HG02763 (cell line): ENCODE data around the gene MAPKAP1.

ENCODE experiments used
- ATAC-seq: cut with Tn5 transposase; IDR thresholded peaks from one replicate; pipeline ENCODE4 v1.9.1; 2021; ENCODE audit warnings: mild to moderate bottlenecking, moderate library complexity; ENCODE audit not compliant: unreplicated experiment

The MAPKAP1 gene

DNA sequence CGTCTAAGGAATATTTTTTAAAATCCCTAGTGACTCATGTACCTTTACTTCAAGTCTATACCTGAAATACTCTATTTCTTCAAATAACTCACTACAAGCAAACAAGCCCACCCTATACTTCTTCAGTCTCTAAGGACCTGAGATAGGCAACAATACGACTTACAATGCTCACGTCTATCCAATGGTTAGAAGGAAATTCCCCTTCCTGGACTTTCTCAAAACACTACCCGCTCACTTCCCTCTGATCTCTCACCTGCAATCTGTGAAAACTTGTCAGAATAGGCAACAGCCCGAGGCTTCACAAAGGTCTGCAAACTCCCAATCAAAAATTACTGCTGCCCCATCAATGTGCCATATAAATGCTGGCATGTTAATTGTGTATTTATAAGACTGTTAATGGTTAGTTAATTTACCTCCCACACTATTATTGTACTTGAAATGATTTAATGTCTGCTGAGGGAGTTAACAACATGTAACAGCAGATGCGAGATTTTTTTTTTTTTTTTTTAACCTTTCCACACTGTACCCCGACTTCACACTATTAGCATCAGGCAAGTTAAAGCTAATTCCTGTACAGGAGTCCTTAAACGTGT, 27.3 kb downstream of the MAPKAP1 start:
- no peak for ATAC-seq

DNA sequence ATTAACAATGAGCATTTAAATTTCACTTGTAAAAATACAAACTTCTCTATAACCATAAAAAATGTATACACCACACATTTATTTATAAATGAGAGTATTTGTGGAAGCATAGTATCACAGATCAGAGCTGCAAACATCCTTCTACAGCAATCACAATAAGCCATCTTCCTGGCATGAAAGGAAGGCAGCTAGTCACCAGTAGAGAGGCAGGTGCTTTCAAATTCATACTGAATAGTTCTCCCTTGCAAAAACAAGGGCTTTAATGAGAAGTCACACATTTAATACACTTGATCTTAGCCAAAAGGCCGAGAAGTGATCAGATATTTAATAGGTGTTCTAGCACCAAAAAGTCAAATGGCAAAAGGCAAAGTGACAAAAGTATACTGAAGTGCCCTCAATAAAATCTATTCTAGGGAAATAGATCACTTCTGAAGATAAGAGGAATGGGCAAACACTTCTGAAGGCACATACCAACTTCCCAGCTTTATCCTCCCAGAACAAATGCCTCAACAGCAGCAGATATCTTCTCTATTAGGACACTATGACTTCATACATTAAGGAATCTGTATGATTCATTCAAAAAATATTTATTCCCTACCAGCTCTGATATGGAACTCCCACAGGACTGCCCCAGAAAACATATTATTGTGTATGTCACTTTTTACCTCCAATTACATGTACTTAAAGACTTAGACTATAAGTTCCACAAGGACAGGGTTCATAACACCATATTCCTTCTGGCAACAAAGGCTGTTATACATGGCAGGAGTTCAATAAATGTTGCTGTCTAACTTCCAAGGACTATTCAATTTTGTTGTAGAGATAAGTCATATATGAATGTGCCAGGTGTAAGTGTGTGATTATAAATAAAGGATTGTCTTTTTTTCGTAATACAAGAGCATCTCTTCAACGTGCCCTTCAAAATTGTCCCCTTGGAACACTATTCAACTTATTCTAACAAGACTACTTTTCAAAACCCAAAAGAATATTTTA, 31.7 kb downstream of the MAPKAP1 start:
- no peak for ATAC-seq

DNA sequence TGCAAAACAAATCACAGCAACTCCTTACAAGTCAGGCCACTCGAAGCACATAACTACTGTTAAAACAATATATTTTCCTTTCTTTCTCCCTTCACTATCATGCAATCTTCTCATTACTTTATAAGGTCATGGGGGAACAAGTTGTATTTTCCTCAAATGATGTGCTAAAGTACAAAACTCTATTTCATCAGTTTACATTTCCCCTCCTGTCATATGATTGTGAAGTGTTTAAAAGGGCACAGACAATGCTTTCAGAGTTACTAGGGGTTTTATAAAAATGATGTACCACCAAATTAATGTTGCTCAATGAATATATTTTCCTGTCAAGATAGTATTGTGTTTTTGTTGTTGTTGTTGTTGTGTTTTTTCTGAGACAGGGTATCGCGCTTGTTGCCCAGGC, 34.1 kb downstream of the MAPKAP1 start:
- ATAC-seq = no peak

DNA sequence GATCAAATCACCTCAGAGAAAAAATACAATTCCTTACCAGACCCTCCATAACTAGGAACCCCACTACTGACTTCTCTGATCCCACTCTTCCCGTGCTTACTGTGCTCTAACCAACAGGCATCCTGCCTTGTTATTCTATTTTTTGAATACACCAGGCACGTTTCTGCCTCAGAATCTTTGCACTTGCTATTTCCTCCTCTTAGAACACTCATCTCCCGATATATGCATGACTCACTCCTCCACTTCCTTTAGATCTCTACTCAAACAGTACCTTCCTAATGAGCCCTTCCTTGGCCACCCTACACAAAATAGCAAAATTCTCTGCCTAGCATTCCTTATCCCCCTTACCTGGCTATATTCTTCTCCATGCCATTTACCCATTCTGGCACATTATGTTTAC, 43.9 kb downstream of the MAPKAP1 start:
- ATAC-seq = no peak

DNA sequence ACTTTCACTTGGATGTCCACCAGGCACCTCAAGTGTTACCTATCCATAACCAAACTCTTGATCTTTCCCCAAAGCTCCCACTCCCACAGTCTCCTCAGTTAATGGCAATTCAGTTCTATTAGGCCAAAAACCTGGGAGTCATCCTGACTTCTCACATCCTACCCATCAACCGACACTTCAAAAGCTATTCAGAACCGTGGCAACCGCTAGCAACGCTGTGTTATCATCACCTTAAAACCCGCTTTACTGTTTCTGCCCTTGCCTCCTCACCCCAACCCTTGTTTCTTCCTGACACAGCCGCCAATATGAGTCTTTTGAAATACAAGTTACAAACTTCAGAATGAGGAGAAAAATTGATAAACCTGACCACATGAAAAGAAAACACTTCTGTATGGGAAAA, 46.5 kb downstream of the MAPKAP1 start:
- no peak for ATAC-seq

DNA sequence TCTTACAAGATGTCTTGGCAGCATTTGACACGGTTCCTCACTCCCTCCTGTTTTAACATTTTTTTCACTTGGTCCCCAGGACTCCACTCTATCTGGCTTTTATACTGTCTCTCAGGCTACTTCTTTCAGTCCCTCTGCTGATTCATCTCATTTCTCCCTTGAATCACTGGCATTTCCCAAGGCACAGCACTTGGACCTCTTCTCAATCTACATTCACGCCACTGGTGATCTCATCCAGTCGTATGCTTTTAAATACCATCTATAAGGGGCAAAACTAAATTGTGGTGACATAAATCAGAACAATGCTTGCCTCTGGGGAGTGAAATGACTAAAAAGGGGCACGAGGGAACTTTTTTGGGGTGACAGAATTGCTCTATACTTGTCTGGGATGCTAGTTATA, 47.1 kb downstream of the MAPKAP1 start:
- no peak for ATAC-seq

DNA sequence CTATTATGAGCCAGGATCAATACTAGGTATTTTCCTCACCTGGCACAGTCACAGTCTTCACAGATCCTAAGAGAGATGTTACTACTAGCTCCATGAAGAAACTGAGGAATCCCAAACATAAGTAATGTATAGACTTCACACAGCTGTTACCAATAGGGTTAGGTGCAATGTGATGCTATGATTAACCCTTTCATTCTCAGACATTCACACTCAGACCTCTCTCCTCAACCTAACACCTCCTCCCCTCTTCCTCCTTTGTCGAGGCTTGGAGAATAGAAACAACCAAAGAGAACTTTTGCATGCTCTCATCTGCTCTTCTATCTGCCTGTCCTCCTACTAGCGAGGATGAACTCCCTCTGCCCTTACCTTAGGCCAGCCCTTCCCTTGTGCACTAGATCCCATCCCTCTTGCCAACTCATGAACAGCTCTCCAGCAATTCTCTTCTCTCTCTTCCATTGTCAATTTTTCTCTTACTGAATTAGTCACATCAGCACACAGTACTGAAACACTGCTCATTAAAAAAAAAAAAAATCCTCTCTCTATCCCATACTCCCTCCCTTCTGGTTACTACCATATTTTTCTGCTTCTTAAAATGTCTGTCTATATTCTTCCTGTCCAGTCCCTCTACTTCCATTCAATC, 47.7 kb downstream of the MAPKAP1 start:
- ATAC-seq = no peak

DNA sequence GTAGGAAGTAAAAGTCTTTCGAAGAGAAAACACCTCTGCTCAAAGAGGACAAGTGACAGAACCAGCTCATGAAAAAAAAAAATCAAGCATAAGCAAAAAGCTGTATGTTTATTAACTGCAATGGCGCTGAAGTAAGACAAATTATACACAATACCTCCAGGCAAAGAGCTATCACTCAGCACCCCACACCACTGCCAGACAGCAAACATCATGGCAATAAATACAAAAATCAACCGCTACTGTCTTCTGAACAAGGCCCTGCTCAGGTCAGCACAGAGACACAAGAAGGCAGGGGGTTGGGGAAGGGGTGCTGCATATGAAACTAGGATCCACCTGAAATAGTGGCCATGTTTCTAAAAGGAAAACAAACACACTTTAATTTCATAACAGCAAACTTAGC, 50.4 kb downstream of the MAPKAP1 start:
- ATAC-seq = no peak

DNA sequence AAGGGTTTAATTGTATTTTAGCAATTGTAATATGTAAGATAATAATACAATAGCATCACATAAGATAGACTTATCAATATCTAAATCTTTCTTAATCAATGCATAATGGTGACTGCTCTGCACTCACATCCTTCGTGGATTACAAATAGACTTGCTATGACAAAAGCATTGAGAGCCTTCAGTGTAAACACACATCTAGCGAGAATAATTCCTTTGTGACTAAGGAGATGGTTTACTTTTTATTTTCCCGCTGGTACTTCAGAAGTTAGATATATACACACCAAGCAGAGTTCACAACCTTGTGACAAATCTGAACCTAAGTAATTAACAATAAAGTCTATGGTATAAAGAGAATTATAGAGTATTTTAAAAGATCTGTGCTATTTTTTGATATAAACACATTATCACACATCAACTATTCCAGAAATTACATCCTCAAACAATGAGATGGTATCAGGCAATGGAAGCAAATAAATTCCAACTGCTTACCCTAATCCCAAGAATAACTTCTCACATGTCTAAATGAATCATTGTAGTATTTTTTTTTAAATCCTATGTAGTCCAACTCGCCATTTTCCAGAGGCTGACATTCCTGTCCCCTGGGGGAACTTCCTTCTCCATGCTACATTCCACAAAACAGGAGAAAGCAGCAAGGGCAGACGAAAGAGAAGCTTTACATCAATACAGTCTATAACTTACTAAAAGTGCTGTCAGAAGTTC, 51.2 kb downstream of the MAPKAP1 start:
- ATAC-seq = no peak

DNA sequence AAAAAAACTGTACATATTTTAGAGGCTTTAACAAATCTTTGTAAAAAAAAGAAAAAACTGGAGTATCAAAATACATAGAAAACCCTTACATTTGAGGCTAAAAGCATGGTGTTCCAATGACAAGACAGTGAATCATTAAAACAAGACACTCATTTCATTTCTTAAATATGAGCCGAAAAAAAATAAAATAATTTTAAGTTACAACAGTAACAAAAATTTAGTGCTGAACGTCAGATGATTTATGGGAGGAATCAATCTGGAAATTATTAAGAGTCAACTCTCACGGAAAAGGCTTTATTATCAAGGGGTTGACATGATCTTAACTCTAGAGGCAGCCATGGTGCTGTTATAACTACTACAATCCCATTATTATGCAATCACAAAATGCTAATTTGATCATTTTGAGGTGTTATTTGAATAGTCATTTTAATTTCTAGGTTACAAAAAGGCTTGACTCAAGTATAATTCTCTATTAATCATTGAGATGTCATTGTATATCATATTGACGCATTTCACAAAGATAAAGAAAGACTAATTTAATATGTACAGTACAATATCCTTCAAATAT, 51.9 kb downstream of the MAPKAP1 start:
- no peak for ATAC-seq

DNA sequence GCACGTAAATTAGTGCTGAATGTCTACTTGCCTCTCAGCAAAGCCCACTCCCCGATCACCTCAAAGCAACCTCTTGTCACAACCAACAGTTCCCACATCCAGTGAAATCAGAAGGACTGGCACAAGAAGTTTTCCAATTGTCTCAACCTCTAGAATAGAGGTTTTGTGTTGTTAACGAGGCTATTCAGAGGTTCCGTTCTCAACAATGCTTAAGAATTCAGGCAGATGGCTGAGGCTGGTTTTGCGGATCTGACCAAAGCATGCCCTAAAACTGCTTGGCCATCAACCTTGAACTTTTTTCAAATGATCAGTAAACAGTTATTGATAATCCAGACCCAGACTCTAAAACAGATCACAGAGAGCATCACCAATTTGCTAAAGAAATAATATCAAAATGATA, 52.9 kb downstream of the MAPKAP1 start:
- ATAC-seq = no peak

DNA sequence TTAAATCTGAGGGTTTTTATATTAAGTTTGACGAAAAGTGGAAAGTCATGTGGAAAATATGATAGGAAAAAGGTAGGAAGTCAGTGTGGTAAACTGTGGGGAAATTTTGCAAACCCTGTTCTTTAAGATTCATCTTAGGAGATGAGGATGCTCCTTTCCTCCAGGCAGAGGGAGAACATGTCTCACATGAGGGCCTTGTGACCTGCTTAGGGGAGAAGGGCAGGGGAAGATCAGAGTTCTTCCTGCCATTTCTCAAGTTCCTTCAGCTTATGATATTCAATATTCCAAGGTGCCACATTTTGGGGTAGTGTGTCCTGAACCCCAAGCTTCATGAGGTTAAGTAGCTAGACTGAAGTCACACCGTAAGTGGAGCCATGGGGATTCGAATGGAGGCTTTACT, 53.7 kb downstream of the MAPKAP1 start:
- no peak for ATAC-seq

DNA sequence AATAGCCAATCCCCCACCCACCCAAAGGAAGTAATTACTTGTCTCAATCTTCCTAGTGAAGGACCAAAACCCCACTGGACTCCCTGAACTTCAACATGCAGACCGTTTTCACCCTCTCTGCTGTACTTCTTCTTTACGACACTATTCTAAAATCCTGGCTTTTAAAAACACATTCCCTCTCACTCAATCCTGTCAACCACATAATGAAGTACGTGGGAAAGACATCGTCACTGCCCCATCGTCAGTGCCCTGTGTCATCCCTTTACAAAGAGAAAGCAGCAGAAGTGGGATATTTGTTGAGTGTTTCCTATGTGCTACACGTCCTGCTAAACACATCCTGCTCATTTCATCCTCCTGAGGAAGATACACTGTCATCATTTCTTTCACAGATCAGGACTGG, 54.2 kb downstream of the MAPKAP1 start:
- ATAC-seq = no peak

DNA sequence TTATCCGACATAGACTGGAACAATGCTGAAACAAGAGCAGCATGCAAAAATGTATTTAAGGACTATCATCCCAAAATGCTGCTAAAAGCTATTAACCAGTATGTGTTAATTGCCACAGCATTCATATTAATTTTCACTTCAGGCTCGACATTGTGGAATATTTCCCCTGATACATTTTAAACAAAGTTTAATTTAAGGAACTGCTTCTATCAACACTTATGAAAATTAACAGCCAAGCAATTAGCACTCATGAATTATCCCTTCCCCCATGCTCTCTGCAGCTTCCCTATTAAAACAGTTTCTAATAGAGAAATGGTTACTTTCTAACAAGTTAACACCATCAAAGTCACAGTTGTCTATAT, 54.8 kb downstream of the MAPKAP1 start:
- ATAC-seq = no peak

DNA sequence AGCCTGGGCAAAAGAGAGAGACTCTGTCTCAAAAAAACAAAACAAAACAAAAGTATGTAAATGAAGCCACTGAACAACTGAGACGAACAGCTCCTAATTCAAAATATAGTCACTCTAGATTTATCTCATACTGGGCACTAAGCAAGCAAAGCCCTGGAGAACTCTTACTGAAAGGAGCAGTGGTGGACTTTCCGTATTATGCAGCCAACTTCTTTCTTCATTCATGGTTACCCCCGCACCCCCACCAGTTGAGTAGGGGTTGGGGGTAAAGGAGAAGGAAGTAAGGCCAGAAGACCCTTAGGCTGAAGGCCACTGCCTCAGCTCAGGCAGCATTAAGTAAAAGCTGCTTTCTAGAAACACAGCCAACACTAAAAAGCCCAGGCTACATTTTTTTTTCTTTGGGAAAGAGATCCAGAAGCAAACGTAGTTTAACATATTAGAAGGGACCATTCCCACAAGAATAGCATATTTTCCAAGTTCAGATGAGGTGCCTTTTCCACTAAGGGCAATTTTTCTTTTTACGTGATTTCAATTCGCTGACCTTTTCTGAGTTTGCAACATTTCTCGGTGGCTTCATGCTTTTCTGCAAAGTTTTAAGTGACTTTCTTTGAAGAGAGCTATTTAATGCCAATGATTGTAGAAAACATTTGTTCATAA, 55.3 kb downstream of the MAPKAP1 start:
- ATAC-seq = no peak

DNA sequence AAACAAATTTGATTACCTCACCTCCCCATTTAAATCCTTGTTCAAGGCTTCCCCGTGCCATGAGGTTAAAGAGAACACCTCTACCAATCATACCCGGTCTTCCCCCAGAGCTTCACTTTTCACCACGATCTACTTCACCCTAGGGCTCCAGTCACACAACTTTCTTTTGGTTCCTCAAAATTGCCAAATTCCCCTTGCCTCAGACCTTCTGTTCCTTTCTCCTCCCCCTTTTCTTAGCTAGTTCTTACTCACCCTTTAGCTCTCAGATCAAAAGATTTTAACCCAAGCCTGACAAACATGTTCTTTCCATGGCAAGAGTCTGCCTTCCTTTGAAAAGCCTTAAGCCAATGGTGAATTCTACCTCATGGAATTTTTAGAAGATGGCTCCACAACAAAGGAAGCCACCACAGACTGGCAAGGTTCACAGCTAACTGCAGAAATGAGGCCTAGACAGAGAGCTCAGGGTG, 56.7 kb downstream of the MAPKAP1 start:
- peak; percentile 59 for ATAC-seq

DNA sequence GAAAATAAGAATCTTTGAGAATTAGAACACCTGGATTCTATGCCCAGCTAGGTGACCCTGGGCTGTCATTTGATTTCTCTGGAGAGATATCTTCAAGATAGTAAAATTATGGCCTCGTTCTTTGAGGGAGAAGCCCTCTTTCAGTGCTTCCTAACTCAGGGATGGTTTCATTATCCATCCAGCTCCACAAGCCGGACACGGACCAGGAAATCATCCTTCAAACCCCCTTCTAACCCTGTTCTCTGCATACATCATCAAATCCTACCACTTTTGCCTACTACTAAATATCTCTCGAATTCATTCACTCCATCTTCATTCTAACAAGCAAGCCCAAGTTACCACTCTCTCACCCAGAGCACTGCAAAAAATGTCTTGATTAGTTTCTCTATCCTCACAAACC, 57.2 kb downstream of the MAPKAP1 start:
- no peak for ATAC-seq

DNA sequence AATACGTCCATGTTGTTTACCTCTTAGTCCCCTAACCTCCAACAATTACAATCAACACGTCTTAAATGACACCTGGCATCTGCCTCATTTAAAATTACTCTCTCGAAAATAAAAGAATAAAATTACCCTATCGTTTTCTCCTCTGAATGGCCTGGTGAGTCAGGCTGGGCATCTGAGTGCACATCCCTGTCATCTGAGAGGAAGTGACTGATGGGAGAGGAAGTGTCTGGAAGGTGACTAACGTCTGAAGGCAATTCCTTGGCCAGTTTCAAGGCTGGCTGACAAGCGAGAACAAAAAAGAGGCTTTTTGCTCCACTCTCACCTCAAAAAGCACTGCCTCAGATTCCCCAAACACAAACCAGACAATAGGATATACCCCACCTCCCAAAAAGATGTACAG, 57.7 kb downstream of the MAPKAP1 start:
- no peak for ATAC-seq

DNA sequence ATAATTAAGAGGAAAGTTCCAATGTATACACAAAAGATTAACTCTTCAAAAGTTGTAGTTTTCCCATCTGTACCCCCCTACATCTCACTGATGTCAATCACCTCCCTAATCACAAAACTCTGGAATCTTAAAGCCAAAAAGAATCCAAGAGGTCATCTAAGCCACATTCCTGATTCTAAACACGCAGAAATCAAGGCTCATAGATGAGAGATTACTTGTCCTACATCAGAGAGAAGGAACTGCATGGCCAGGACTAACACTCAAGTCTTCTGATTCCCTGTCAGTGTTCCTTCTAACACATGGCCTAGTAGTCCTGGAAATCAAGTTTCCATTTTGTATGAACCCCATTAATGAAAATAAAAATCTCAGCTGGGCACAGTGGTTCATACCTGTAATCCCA, 58.7 kb downstream of the MAPKAP1 start:
- no peak for ATAC-seq

DNA sequence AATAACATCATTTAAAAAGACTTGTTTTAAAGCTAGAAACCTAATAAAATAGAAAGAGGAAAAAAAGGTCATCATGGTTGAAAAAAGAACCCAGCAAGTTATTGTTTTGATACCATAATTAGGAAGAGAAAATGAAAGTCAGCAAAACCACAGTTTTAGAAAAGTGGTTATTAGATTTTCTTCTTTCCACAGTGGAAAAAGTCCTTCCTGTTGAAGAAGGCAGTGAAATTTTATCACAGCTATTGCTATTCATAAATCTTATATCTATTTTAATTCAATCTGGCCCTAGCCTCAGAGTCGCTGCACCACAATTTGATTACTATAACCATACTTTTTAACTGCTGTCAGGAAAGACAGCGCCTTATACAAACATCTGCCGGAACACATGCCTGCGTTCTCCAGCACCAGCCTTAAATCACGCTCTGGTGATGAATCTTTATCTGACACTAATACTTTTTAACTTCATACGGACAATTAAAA, 60.3 kb downstream of the MAPKAP1 start:
- no peak for ATAC-seq
